Choroid plexus epithelial cell (primary cell): ENCODE data around the gene IER5.
A peak's percentile ranks its signal among the peaks of the same experiment; 100 is the strongest.

Experiments used
- DNase-seq: peaks from one replicate; pipeline ENCODE4 v3.0.0-alpha.2; 2010; ENCODE audit warnings: low read depth
- H3K4me3 ChIP-seq: 2 replicates; pipeline ENCODE4 v1.5.1; 2011; ENCODE audit warnings: low read depth, mild to moderate bottlenecking, control low read depth, low read length, moderate library complexity
- CTCF ChIP-seq: conservative IDR thresholded peaks from 2 replicates; pipeline ENCODE4 v1.5.1; 2011; ENCODE audit warnings: low read depth, mild to moderate bottlenecking, control low read depth, inconsistent platforms, low read length, moderate library complexity

Gene IER5

GRCh38 chr1:181141431-181141910, 53.0 kb downstream of the IER5 start:
- peak; percentile 1 for TF ChIP-seq CTCF
- peak; percentile 64 for DNase-seq
- H3K4me3 ChIP-seq: no peak overlapping the region
